ENCODE measurements around the gene C2orf78.
A peak's percentile ranks its signal among the peaks of the same experiment; 100 is the strongest.

GRCh38 chr2:73852020-73852419 is 68.0 kb downstream of the C2orf78 start:
- TF ChIP-seq CTCF (conservative IDR thresholded peaks at IDR 0.05; ENCODE audit: low read depth, low read length): no peak
- TF ChIP-seq POLR2A (IDR thresholded peaks at IDR 0.05; ENCODE audit: low read depth, low read length): no peak
- no peak for TF ChIP-seq MAFK (IDR thresholded peaks at IDR 0.05; ENCODE audit: low read depth, low read length)
- peak; percentile 56; the same call in 1 of the 2 replicates for TF ChIP-seq CEBPB (IDR thresholded peaks at IDR 0.05; ENCODE audit: low read depth, low read length)
- TF ChIP-seq USF2 (IDR thresholded peaks at IDR 0.05; ENCODE audit: low read depth, low read length): no peak
- TF ChIP-seq RAD21 (IDR thresholded peaks at IDR 0.05; ENCODE audit: low read length): no peak
- TF ChIP-seq MAZ (IDR thresholded peaks at IDR 0.05; ENCODE audit: borderline replicate concordance, low read depth, low read length): no peak
- no peak for TF ChIP-seq CHD1 (IDR thresholded peaks at IDR 0.05; ENCODE audit: low read depth, low read length)
- no peak for TF ChIP-seq SMC3 (IDR thresholded peaks at IDR 0.05; ENCODE audit: low read depth, low read length)
- peak; percentile 53; the same call in 1 of the 2 replicates for TF ChIP-seq BHLHE40 (IDR thresholded peaks at IDR 0.05; ENCODE audit: low read depth, low read length)
- no peak for TF ChIP-seq MXI1 (IDR thresholded peaks at IDR 0.05; ENCODE audit: borderline replicate concordance, low read depth, low read length)

Measured in IMR-90 (cell line).